ENCODE results near the gene COL5A3. TPM values are rescaled to one million over a fixed set of nuclear protein-coding genes. Genes with fewer than 3 reads are reported as not detected.
A peak's percentile ranks its signal among the peaks of the same experiment; 100 is the strongest.

COL5A3 gene
- total RNA-seq, 1 experiment from 2014 or later: 0.18 TPM

- Histone ChIP-seq H3K9me3 (ENCODE audit: control insufficient read depth, insufficient read depth, low read depth, low read length) (no peaks in the 10 kb centered on the region), H3K27me3 (ENCODE audit: control insufficient read depth, insufficient read depth, low read length) (no peaks in the 10 kb centered on the region), H3K4me3 (ENCODE audit: low read depth in 2 of 2, low read length in 2 of 2) (no peak overlapping the region), H3K4me1 (ENCODE audit: control insufficient read depth, insufficient read depth, low read length) (no peaks in the 10 kb centered on the region), H3K27ac (ENCODE audit: low read length) (no peak overlapping the region), H3K36me3 (ENCODE audit: control insufficient read depth, insufficient read depth, low read length) (no peaks in the 10 kb centered on the region)
- BruUV-seq (replicated peaks): TSS peak; percentile 65
- in situ Hi-C loops (cut with HindIII; ENCODE audit: low pct_unique_long_range_greater_than_20kb, low sequenced_read_pairs): no loop called here
- DNase-seq (ENCODE audit: low read depth, low spot score) (no peak), ATAC-seq (no peak)
- intact Hi-C loops (cut with micrococcal nuclease; ENCODE audit: unreplicated experiment): no loop called here
- TF ChIP-seq TCF7L2 (IDR thresholded peaks at IDR 0.05; ENCODE audit: low read depth, low read length) (no peak), REST (IDR thresholded peaks at IDR 0.05; ENCODE audit: insufficient read depth in 1 of 2, low read depth in 2 of 2, low read length in 1 of 2) (no peak), SIN3A (IDR thresholded peaks at IDR 0.05; ENCODE audit: borderline replicate concordance, insufficient read depth, low read depth, low read length) (no peak), CTCF (IDR thresholded peaks at IDR 0.05) (no peak), POLR2AphosphoS5 (IDR thresholded peaks at IDR 0.05; ENCODE audit: low read depth, low read length) (no peak)
- POLR2A ChIA-PET: no interaction called here
- CTCF ChIA-PET: interaction anchor here (0.6 kb wide), 1 partner anchor 164 kb away, joined by 6 read pairs; no protein-coding TSS in a partner anchor
Measured at GRCh38 chr19:9911524-9912185, 98.6 kb downstream of the COL5A3 start.

- H3K4me3 ChIP-seq (ENCODE audit: low read depth in 2 of 2, low read length in 2 of 2): no peak overlapping the region
- intact Hi-C loops (cut with micrococcal nuclease; ENCODE audit: unreplicated experiment): no loop called here
- POLR2A ChIA-PET: no interaction called here
- no peaks in the 10 kb centered on the region for H3K27me3 ChIP-seq (ENCODE audit: control insufficient read depth, insufficient read depth, low read length)
- ATAC-seq (no peak), DNase-seq (ENCODE audit: low read depth, low spot score) (no peak)
- no peaks in the 10 kb centered on the region for H3K9me3 ChIP-seq (ENCODE audit: control insufficient read depth, insufficient read depth, low read depth, low read length)
- TF ChIP-seq CTCF (IDR thresholded peaks at IDR 0.05) (no peak), SIN3A (IDR thresholded peaks at IDR 0.05; ENCODE audit: borderline replicate concordance, insufficient read depth, low read depth, low read length) (no peak), POLR2AphosphoS5 (IDR thresholded peaks at IDR 0.05; ENCODE audit: low read depth, low read length) (no peak), REST (IDR thresholded peaks at IDR 0.05; ENCODE audit: insufficient read depth in 1 of 2, low read depth in 2 of 2, low read length in 1 of 2) (no peak), TCF7L2 (IDR thresholded peaks at IDR 0.05; ENCODE audit: low read depth, low read length) (no peak)
- no TSS peak for BruUV-seq (replicated peaks)
- H3K36me3 ChIP-seq (ENCODE audit: control insufficient read depth, insufficient read depth, low read length): no peaks in the 10 kb centered on the region
- in situ Hi-C loops (cut with HindIII; ENCODE audit: low pct_unique_long_range_greater_than_20kb, low sequenced_read_pairs): no loop called here
- no peaks in the 10 kb centered on the region for H3K4me1 ChIP-seq (ENCODE audit: control insufficient read depth, insufficient read depth, low read length)
- H3K27ac ChIP-seq (ENCODE audit: low read length): no peak overlapping the region
- CTCF ChIA-PET: no interaction called here
Measured at GRCh38 chr19:9910625-9911024, 99.7 kb downstream of the COL5A3 start.

All from Panc1 (cell line).